Stomach smooth muscle (tissue), 2 donors: ENCODE results near the gene GNAI3.
A peak's percentile ranks its signal among the peaks of the same experiment; 100 is the strongest.

Source experiments
- H3K27ac ChIP-seq: one replicate; pipeline ENCODE4 v1.7.0; 2013; ENCODE audit warnings: mild to moderate bottlenecking, low read length, inconsistent platforms
- H3K27me3 ChIP-seq, 2 donors: one replicate each; pipeline ENCODE4 v1.7.0; 2013; ENCODE audit warnings: low read length in 2 of 2; ENCODE audit not compliant: insufficient read depth in 2 of 2, control insufficient read depth in 1 of 2
- H3K36me3 ChIP-seq, 2 donors: one replicate each; pipeline ENCODE4 v1.7.0; 2013; ENCODE audit warnings: low read length in 2 of 2; ENCODE audit not compliant: control insufficient read depth in 2 of 2, insufficient read depth in 2 of 2
- H3K4me1 ChIP-seq: one replicate; pipeline ENCODE4 v1.7.0; 2013; ENCODE audit warnings: low read length; ENCODE audit not compliant: control insufficient read depth, insufficient read depth
- H3K4me3 ChIP-seq, 2 donors: one replicate each; pipeline ENCODE4 v1.7.0; 2013; ENCODE audit warnings: low read length in 2 of 2
- H3K9ac ChIP-seq, 2 donors: one replicate each; pipeline ENCODE4 v1.7.0; 2013; ENCODE audit warnings: low read length in 2 of 2, mild to moderate bottlenecking in 1 of 2
- H3K9me3 ChIP-seq, 2 donors: one replicate each; pipeline ENCODE4 v1.7.0; 2013; ENCODE audit warnings: low read length in 2 of 2; ENCODE audit not compliant: control insufficient read depth in 2 of 2
- donor health status: healthy.
- donor health status: Pancreatic carcinoma.

The GNAI3 gene

GRCh38 chr1:109640285-109640865, 92.0 kb downstream of the GNAI3 start:
- Histone ChIP-seq H3K36me3 (no peaks in the 10 kb centered on the region), H3K4me1 (peaks cover 23% of the 10 kb centered on the region), H3K4me3 (no peak overlapping the region), H3K27me3 (no peaks in the 10 kb centered on the region), H3K9ac (no peak overlapping the region), H3K27ac (no peak overlapping the region), H3K9me3 (no peaks in the 10 kb centered on the region)

- Histone ChIP-seq H3K9ac (no peak overlapping the region), H3K27ac (no peak overlapping the region), H3K36me3 (no peaks in the 10 kb centered on the region), H3K4me3 (no peak overlapping the region), H3K9me3 (no peaks in the 10 kb centered on the region), H3K4me1 (peaks cover 18% of the 10 kb centered on the region), H3K27me3 (no peaks in the 10 kb centered on the region)
Observed at GRCh38 chr1:109641078-109641740, 92.8 kb downstream of the GNAI3 start.

- no peak overlapping the region for H3K9ac ChIP-seq
- H3K27ac ChIP-seq: no peak overlapping the region
Observed at GRCh38 chr1:109641861-109642260, 93.4 kb downstream of the GNAI3 start.

GRCh38 chr1:109642626-109643025, 94.2 kb downstream of the GNAI3 start:
- H3K4me3 ChIP-seq: no peak overlapping the region
- H3K27ac ChIP-seq: no peak overlapping the region
- H3K36me3 ChIP-seq: no peaks in the 10 kb centered on the region
- H3K27me3 ChIP-seq: no peaks in the 10 kb centered on the region
- no peak overlapping the region for H3K9ac ChIP-seq
- H3K4me1 ChIP-seq: peaks cover 12% of the 10 kb centered on the region
- no peaks in the 10 kb centered on the region for H3K9me3 ChIP-seq

More at GRCh38 chr1:109641861-109642260, 93.4 kb downstream of the GNAI3 start:
- H3K4me3 ChIP-seq: no peak overlapping the region
- H3K9me3 ChIP-seq: no peaks in the 10 kb centered on the region
- peaks cover 12% of the 10 kb centered on the region for H3K4me1 ChIP-seq
- no peaks in the 10 kb centered on the region for H3K36me3 ChIP-seq
- no peaks in the 10 kb centered on the region for H3K27me3 ChIP-seq

- Histone ChIP-seq H3K4me3 (peak overlapping the region; percentile 36 to 57), H3K9me3 (no peaks in the 10 kb centered on the region), H3K4me1 (peaks cover 12% of the 10 kb centered on the region), H3K27me3 (no peaks in the 10 kb centered on the region), H3K27ac (no peak overlapping the region), H3K36me3 (no peaks in the 10 kb centered on the region), H3K9ac (peak overlapping the region; percentile 34 to 36)
Observed at GRCh38 chr1:109643385-109644230, 95.2 kb downstream of the GNAI3 start.

GRCh38 chr1:109644670-109645069, 96.3 kb downstream of the GNAI3 start:
- no peaks in the 10 kb centered on the region for H3K9me3 ChIP-seq

GRCh38 chr1:109649491-109649914, 101.1 kb downstream of the GNAI3 start:
- Histone ChIP-seq H3K27me3 (no peaks in the 10 kb centered on the region), H3K9ac (no peak overlapping the region), H3K4me3 (peak overlapping the region in 1 of 2 donors; percentile 40)

More at GRCh38 chr1:109644670-109645069, 96.3 kb downstream of the GNAI3 start:
- Histone ChIP-seq H3K9ac (no peak overlapping the region), H3K4me1 (peaks cover 12% of the 10 kb centered on the region), H3K27ac (no peak overlapping the region), H3K36me3 (no peaks in the 10 kb centered on the region), H3K4me3 (no peak overlapping the region), H3K27me3 (no peaks in the 10 kb centered on the region)

GRCh38 chr1:109650609-109651008, 102.2 kb downstream of the GNAI3 start:
- Histone ChIP-seq H3K27me3 (no peaks in the 10 kb centered on the region), H3K4me1 (peaks cover 11% of the 10 kb centered on the region), H3K36me3 (no peaks in the 10 kb centered on the region), H3K4me3 (no peak overlapping the region), H3K9ac (no peak overlapping the region), H3K27ac (no peak overlapping the region), H3K9me3 (no peaks in the 10 kb centered on the region)

More at GRCh38 chr1:109649491-109649914, 101.1 kb downstream of the GNAI3 start:
- H3K4me1 ChIP-seq: peaks cover 5% of the 10 kb centered on the region
- H3K36me3 ChIP-seq: no peaks in the 10 kb centered on the region
- no peaks in the 10 kb centered on the region for H3K9me3 ChIP-seq
- H3K27ac ChIP-seq: no peak overlapping the region

GRCh38 chr1:109652402-109652801, 104.0 kb downstream of the GNAI3 start:
- Histone ChIP-seq H3K27me3 (no peaks in the 10 kb centered on the region), H3K4me3 (no peak overlapping the region), H3K27ac (no peak overlapping the region), H3K4me1 (peaks cover 22% of the 10 kb centered on the region), H3K9ac (no peak overlapping the region), H3K9me3 (no peaks in the 10 kb centered on the region), H3K36me3 (no peaks in the 10 kb centered on the region)

GRCh38 chr1:109653306-109653705, 104.9 kb downstream of the GNAI3 start:
- Histone ChIP-seq H3K4me1 (peaks cover 22% of the 10 kb centered on the region), H3K27ac (no peak overlapping the region), H3K4me3 (no peak overlapping the region), H3K9me3 (no peaks in the 10 kb centered on the region), H3K9ac (no peak overlapping the region), H3K27me3 (no peaks in the 10 kb centered on the region), H3K36me3 (peaks cover 2 to 3% of the 10 kb centered on the region in 2 donors)
